A549 (cell line): ENCODE results near the gene STX12.

Source experiments
- BHLHE40 ChIP-seq: IDR thresholded peaks from 2 replicates; pipeline ENCODE4 v1.6.1; 2012; ENCODE audit warnings: low read depth, low read length, inconsistent platforms
- CTCF ChIP-seq: fragments of >200 bp; sonication (Bioruptor Twin); formaldehyde crosslinking; IDR thresholded peaks from 3 replicates; pipeline ENCODE4 v1.5.1; 2016
- FOSL2 ChIP-seq, 2 experiments: fragments of 450-650 bp in 1 of 2; fragments of >200 bp in 1 of 2; sonication (Bioruptor Twin) in 1 of 2; formaldehyde crosslinking; IDR thresholded peaks; 2 replicates each; pipeline versions ENCODE4 v1.5.0 to v1.6.1; 2016 to 2020; ENCODE audit warnings: mild to moderate bottlenecking in 1 of 2, moderate library complexity in 1 of 2
- JUN ChIP-seq, 2 experiments: fragments of >200 bp; sonication (Bioruptor Twin); formaldehyde crosslinking; IDR thresholded peaks; 2 replicates in 1 of 2; 3 replicates in 1 of 2; pipeline ENCODE4 v1.6.1; 2016 to 2017
- MYC ChIP-seq: IDR thresholded peaks from 2 replicates; pipeline ENCODE4 v1.6.1; 2012; ENCODE audit warnings: mild to moderate bottlenecking, inconsistent platforms, low read length, improper control_type of control experiment, borderline replicate concordance
- PBX3 ChIP-seq: IDR thresholded peaks from 2 replicates; pipeline ENCODE4 v1.6.1; 2012
- POLR2A ChIP-seq: IDR thresholded peaks from 2 replicates; pipeline ENCODE4 v1.6.1; 2012; ENCODE audit warnings: mild to moderate bottlenecking, low read length
- TF ChIP-seq, protein P1 (sequence below): fragments of 450-650 bp; IDR thresholded peaks from 2 replicates; pipeline ENCODE4 v1.6.1; 2014; ENCODE audit warnings: antibody characterized with exemption

- TF ChIP-seq POLR2A (no peak), MYC (no peak), JUN (IDR thresholded peaks at IDR 0.05) (no peak), FOSL2 (IDR thresholded peaks at IDR 0.05) (no peak), FOSL2 (CRISPR knock-in tag; IDR thresholded peaks at IDR 0.05) (no peak), PBX3 (no peak), CTCF (no peak), BHLHE40 (no peak)
- TF ChIP-seq, protein P1, sequence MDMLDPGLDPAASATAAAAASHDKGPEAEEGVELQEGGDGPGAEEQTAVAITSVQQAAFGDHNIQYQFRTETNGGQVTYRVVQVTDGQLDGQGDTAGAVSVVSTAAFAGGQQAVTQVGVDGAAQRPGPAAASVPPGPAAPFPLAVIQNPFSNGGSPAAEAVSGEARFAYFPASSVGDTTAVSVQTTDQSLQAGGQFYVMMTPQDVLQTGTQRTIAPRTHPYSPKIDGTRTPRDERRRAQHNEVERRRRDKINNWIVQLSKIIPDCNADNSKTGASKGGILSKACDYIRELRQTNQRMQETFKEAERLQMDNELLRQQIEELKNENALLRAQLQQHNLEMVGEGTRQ, result no peak
Measured at GRCh38 chr1:27835501-27835900, 62.5 kb downstream of the STX12 start.
